ENCODE measurements around the gene PACSIN1. TPM values are rescaled to one million over a fixed set of nuclear protein-coding genes. Genes with fewer than 3 reads are reported as not detected.

PACSIN1 gene
- total and polyA plus RNA-seq, 10 of the 15 experiments (the other 5 are each of a cell fraction or from before 2014, with no cell fraction given) = 0.50 to 9.4 (median 2.8) TPM

DNA sequence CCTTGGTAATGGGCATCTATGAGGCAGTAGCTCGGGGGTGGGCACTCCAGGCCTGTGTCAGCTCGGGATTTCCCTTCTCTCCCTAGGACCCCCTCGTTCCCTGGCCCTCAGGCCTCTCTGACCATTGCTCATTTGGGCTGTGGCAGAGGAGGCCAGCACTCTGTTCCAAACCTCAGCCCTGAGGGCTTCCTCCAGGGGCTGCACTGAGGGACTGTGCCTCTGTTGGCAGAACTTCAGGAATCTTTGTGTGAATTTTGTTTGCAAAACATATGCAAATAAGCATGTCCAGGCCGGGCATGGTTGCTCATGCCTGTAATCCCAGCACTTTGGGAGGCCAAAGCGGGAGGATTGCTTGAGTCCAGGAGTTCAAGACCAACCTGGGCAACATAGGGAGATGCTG, 11.0 kb downstream of the PACSIN1 start (continued):
- TF ChIP-seq, protein P1, sequence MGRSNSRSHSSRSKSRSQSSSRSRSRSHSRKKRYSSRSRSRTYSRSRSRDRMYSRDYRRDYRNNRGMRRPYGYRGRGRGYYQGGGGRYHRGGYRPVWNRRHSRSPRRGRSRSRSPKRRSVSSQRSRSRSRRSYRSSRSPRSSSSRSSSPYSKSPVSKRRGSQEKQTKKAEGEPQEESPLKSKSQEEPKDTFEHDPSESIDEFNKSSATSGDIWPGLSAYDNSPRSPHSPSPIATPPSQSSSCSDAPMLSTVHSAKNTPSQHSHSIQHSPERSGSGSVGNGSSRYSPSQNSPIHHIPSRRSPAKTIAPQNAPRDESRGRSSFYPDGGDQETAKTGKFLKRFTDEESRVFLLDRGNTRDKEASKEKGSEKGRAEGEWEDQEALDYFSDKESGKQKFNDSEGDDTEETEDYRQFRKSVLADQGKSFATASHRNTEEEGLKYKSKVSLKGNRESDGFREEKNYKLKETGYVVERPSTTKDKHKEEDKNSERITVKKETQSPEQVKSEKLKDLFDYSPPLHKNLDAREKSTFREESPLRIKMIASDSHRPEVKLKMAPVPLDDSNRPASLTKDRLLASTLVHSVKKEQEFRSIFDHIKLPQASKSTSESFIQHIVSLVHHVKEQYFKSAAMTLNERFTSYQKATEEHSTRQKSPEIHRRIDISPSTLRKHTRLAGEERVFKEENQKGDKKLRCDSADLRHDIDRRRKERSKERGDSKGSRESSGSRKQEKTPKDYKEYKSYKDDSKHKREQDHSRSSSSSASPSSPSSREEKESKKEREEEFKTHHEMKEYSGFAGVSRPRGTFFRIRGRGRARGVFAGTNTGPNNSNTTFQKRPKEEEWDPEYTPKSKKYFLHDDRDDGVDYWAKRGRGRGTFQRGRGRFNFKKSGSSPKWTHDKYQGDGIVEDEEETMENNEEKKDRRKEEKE (IDR thresholded peaks at IDR 0.05) = no peak
- TF ChIP-seq ZNF384 (IDR thresholded peaks at IDR 0.05; ENCODE audit: borderline replicate concordance, low read depth, low read length) (no peak), ZNF24 (IDR thresholded peaks at IDR 0.05) (no peak), ZZZ3 (IDR thresholded peaks at IDR 0.05; ENCODE audit: control insufficient read depth, insufficient read length, low read depth) (no peak), CHD4 (IDR thresholded peaks at IDR 0.05) (no peak), STAT1 (conservative IDR thresholded peaks at IDR 0.05) (no peak), KLF5 (IDR thresholded peaks at IDR 0.05; ENCODE audit: partially characterized antibody) (no peak), EZH2 (IDR thresholded peaks at IDR 0.05; ENCODE audit: borderline replicate concordance, control insufficient read depth, low read depth, low read length) (no peak), TCF12 (IDR thresholded peaks at IDR 0.05; ENCODE audit: low read depth, low read length) (no peak), SRF (IDR thresholded peaks at IDR 0.05; ENCODE audit: low read depth in 2 of 2, low read length in 2 of 2) (no peak)
- TF ChIP-seq, protein P2, sequence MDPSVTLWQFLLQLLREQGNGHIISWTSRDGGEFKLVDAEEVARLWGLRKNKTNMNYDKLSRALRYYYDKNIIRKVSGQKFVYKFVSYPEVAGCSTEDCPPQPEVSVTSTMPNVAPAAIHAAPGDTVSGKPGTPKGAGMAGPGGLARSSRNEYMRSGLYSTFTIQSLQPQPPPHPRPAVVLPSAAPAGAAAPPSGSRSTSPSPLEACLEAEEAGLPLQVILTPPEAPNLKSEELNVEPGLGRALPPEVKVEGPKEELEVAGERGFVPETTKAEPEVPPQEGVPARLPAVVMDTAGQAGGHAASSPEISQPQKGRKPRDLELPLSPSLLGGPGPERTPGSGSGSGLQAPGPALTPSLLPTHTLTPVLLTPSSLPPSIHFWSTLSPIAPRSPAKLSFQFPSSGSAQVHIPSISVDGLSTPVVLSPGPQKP (IDR thresholded peaks at IDR 0.05; ENCODE audit: low read depth, low read length) = no peak
- TF ChIP-seq, protein P3, sequence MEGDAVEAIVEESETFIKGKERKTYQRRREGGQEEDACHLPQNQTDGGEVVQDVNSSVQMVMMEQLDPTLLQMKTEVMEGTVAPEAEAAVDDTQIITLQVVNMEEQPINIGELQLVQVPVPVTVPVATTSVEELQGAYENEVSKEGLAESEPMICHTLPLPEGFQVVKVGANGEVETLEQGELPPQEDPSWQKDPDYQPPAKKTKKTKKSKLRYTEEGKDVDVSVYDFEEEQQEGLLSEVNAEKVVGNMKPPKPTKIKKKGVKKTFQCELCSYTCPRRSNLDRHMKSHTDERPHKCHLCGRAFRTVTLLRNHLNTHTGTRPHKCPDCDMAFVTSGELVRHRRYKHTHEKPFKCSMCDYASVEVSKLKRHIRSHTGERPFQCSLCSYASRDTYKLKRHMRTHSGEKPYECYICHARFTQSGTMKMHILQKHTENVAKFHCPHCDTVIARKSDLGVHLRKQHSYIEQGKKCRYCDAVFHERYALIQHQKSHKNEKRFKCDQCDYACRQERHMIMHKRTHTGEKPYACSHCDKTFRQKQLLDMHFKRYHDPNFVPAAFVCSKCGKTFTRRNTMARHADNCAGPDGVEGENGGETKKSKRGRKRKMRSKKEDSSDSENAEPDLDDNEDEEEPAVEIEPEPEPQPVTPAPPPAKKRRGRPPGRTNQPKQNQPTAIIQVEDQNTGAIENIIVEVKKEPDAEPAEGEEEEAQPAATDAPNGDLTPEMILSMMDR (IDR thresholded peaks at IDR 0.05 in 2 of 3, conservative IDR thresholded peaks at IDR 0.05 in 1 of 3; ENCODE audit: control insufficient read depth in 2 of 3, extremely low read depth in 1 of 3, insufficient read depth in 1 of 3, low read depth in 3 of 3, low read length in 3 of 3) = no peak
- TF ChIP-seq, protein P4, sequence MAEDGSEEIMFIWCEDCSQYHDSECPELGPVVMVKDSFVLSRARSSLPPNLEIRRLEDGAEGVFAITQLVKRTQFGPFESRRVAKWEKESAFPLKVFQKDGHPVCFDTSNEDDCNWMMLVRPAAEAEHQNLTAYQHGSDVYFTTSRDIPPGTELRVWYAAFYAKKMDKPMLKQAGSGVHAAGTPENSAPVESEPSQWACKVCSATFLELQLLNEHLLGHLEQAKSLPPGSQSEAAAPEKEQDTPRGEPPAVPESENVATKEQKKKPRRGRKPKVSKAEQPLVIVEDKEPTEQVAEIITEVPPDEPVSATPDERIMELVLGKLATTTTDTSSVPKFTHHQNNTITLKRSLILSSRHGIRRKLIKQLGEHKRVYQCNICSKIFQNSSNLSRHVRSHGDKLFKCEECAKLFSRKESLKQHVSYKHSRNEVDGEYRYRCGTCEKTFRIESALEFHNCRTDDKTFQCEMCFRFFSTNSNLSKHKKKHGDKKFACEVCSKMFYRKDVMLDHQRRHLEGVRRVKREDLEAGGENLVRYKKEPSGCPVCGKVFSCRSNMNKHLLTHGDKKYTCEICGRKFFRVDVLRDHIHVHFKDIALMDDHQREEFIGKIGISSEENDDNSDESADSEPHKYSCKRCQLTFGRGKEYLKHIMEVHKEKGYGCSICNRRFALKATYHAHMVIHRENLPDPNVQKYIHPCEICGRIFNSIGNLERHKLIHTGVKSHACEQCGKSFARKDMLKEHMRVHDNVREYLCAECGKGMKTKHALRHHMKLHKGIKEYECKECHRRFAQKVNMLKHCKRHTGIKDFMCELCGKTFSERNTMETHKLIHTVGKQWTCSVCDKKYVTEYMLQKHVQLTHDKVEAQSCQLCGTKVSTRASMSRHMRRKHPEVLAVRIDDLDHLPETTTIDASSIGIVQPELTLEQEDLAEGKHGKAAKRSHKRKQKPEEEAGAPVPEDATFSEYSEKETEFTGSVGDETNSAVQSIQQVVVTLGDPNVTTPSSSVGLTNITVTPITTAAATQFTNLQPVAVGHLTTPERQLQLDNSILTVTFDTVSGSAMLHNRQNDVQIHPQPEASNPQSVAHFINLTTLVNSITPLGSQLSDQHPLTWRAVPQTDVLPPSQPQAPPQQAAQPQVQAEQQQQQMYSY (CRISPR knock-in tag; IDR thresholded peaks at IDR 0.05) = no peak
- TF ChIP-seq, protein P5, sequence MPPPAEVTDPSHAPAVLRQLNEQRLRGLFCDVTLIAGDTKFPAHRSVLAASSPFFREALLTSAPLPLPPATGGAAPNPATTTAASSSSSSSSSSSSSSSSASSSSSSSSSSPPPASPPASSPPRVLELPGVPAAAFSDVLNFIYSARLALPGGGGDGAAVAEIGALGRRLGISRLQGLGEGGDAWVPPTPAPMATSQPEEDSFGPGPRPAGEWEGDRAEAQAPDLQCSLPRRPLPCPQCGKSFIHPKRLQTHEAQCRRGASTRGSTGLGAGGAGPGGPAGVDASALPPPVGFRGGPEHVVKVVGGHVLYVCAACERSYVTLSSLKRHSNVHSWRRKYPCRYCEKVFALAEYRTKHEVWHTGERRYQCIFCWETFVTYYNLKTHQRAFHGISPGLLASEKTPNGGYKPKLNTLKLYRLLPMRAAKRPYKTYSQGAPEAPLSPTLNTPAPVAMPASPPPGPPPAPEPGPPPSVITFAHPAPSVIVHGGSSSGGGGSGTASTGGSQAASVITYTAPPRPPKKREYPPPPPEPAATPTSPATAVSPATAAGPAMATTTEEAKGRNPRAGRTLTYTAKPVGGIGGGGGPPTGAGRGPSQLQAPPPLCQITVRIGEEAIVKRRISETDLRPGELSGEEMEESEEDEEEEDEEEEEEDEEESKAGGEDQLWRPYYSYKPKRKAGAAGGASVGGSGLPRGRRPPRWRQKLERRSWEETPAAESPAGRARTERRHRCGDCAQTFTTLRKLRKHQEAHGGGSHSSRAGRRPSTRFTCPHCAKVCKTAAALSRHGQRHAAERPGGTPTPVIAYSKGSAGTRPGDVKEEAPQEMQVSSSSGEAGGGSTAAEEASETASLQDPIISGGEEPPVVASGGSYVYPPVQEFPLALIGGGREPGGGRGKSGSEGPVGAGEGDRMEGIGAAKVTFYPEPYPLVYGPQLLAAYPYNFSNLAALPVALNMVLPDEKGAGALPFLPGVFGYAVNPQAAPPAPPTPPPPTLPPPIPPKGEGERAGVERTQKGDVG (CRISPR knock-in tag; IDR thresholded peaks at IDR 0.05) = no peak

All from GM12878 (cell line).